Esophagus squamous epithelium (tissue), 4 donors: Measurements from ENCODE around the gene ABCA1.

Experiments
- POLR2A ChIP-seq, 4 donors: fragments of 450-650 bp; IDR thresholded peaks; one replicate each; pipeline ENCODE4 v1.6.1; 2017; ENCODE audit warnings: antibody characterized with exemption in 4 of 4, mild to moderate bottlenecking in 4 of 4, moderate library complexity in 3 of 4
- TF ChIP-seq, protein P1 (sequence below), 6 experiments: fragments of 450-650 bp in 4 of 6; fragments of 200-600 bp in 2 of 6; sonication (generic) in 2 of 6; IDR thresholded peaks; one replicate each; pipeline ENCODE4 v1.5.1; 2016 to 2019; ENCODE audit warnings: antibody characterized with exemption in 6 of 6, mild to moderate bottlenecking in 4 of 6, moderate library complexity in 4 of 6

DNA sequence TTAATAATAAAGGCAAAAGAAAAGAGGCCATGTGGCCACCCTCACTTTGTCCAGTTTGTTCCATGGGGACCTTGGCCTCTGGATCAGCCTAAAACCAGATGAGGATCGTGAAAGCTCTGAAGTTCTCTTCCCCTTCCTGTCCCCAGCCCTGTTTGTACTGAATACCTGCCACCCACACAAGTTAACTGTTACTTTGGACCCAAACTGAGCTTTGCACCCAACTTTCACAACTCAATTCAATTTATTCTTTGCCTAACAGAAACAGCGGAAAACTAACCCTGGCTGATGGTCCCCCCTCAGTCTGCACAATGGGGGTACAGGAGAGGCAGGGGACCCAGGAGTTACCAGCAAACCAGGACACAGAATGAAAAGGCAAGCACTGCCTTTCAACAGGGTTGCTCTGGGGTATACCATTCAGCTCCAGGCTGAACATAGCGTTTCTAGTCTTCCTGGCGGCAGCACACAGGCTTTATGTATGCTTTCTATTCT lies 28.2 kb downstream of the ABCA1 start:
- TF ChIP-seq, protein P1, sequence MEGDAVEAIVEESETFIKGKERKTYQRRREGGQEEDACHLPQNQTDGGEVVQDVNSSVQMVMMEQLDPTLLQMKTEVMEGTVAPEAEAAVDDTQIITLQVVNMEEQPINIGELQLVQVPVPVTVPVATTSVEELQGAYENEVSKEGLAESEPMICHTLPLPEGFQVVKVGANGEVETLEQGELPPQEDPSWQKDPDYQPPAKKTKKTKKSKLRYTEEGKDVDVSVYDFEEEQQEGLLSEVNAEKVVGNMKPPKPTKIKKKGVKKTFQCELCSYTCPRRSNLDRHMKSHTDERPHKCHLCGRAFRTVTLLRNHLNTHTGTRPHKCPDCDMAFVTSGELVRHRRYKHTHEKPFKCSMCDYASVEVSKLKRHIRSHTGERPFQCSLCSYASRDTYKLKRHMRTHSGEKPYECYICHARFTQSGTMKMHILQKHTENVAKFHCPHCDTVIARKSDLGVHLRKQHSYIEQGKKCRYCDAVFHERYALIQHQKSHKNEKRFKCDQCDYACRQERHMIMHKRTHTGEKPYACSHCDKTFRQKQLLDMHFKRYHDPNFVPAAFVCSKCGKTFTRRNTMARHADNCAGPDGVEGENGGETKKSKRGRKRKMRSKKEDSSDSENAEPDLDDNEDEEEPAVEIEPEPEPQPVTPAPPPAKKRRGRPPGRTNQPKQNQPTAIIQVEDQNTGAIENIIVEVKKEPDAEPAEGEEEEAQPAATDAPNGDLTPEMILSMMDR (IDR thresholded peaks at IDR 0.05) = no peak
- TF ChIP-seq POLR2A (IDR thresholded peaks at IDR 0.05) = no peak
